ENCODE measurements around the gene CEP55. TPM values are rescaled to one million over a fixed set of nuclear protein-coding genes. Genes with fewer than 3 reads are reported as not detected.
"Not testable (repeated sequence)": the region's sequence is repeated elsewhere in the genome, so short reads cannot be mapped to it uniquely, and the experiment has no call there.

The CEP55 gene
- total RNA-seq, 4 donors from 2014 or later: 1.1 to 13.1 (median 4.3) TPM; not detected in 1

GRCh38 chr10:93465806-93466675, 30.4 kb upstream of the CEP55 start:
- WGBS, 2 donors (ENCODE audit: low coverage in 1 of 2): 24 to 33% methylated on average over 1 to 8 of the region's 8 CpGs
- H3K4me1 ChIP-seq: peaks cover 44 to 81% (median 52%) of the 10 kb centered on the region in 4 donors
- TF ChIP-seq POLR2AphosphoS5 (IDR thresholded peaks at IDR 0.05) (peak; percentile 55 to 69 (median 68)), POLR2A (IDR thresholded peaks at IDR 0.05) (peak; percentile 13), CTCF (IDR thresholded peaks at IDR 0.05) (no peak), EP300 (IDR thresholded peaks at IDR 0.05; ENCODE audit: low read depth) (no peak)
- peak overlapping the region; percentile 86 to 97 (median 94) for H3K27ac ChIP-seq
- no peak overlapping the region for H3K4me3 ChIP-seq
- intact Hi-C loops (cut with DNase I; ENCODE audit: low total_unique reads): no loop called here
- H3K27me3 ChIP-seq: no peaks in the 10 kb centered on the region
- no peaks in the 10 kb centered on the region for H3K9me3 ChIP-seq
- in situ Hi-C loops (cut with MboI; ENCODE audit: low pct_ligation_motif_present in 1 of 4, low pct_unique_long_range_greater_than_20kb in 1 of 4, low sequenced_read_pairs in 3 of 4): no loop called here
- no peaks in the 10 kb centered on the region for H3K36me3 ChIP-seq
- DNase-seq: peak; percentile 87

GRCh38 chr10:93467635-93468034, 28.8 kb upstream of the CEP55 start:
- peak overlapping the region; percentile 76 to 88 (median 83) for H3K27ac ChIP-seq

GRCh38 chr10:93468461-93469213, 27.8 kb upstream of the CEP55 start:
- Histone ChIP-seq H3K36me3 (no peaks in the 10 kb centered on the region), H3K27ac (peak overlapping the region; percentile 76 to 88 (median 83)), H3K4me3 (no peak overlapping the region), H3K27me3 (no peaks in the 10 kb centered on the region), H3K9me3 (no peaks in the 10 kb centered on the region), H3K4me1 (peaks cover 43 to 77% (median 53%) of the 10 kb centered on the region in 4 donors)
- intact Hi-C loops (cut with DNase I; ENCODE audit: low total_unique reads): no loop called here
- WGBS, 2 donors (ENCODE audit: low coverage in 1 of 2): 57 to 83% methylated on average over 1 to 10 of the region's 10 CpGs
- TF ChIP-seq POLR2AphosphoS5 (IDR thresholded peaks at IDR 0.05) (no peak), EP300 (IDR thresholded peaks at IDR 0.05; ENCODE audit: low read depth) (no peak), POLR2A (IDR thresholded peaks at IDR 0.05) (no peak), CTCF (IDR thresholded peaks at IDR 0.05) (no peak)
- in situ Hi-C loops (cut with MboI; ENCODE audit: low pct_ligation_motif_present in 1 of 4, low pct_unique_long_range_greater_than_20kb in 1 of 4, low sequenced_read_pairs in 3 of 4): no loop called here
- DNase-seq: no peak

More at GRCh38 chr10:93467635-93468034, 28.8 kb upstream of the CEP55 start:
- H3K36me3 ChIP-seq; in situ Hi-C loops (cut with MboI; ENCODE audit: low pct_ligation_motif_present in 1 of 4, low pct_unique_long_range_greater_than_20kb in 1 of 4, low sequenced_read_pairs in 3 of 4); intact Hi-C loops (cut with DNase I; ENCODE audit: low total_unique reads); H3K27me3 ChIP-seq; H3K9me3 ChIP-seq; DNase-seq; H3K4me3 ChIP-seq: not testable (repeated sequence)
- WGBS, 2 donors (ENCODE audit: low coverage in 1 of 2): 74 to 100% methylated on average over 1 to 4 of the region's 4 CpGs
- peaks cover 47 to 76% (median 55%) of the 10 kb centered on the region in 4 donors for H3K4me1 ChIP-seq

GRCh38 chr10:93469454-93469853, 27.0 kb upstream of the CEP55 start:
- H3K36me3 ChIP-seq: no peaks in the 10 kb centered on the region
- in situ Hi-C loops (cut with MboI; ENCODE audit: low pct_ligation_motif_present in 1 of 4, low pct_unique_long_range_greater_than_20kb in 1 of 4, low sequenced_read_pairs in 3 of 4): no loop called here
- H3K27me3 ChIP-seq: no peaks in the 10 kb centered on the region
- WGBS, 2 donors (ENCODE audit: low coverage in 1 of 2): 82% methylated on average over 3 of the region's 3 CpGs; no CpG with 5 or more reads in 1 of the 2 donors
- H3K9me3 ChIP-seq: no peaks in the 10 kb centered on the region
- TF ChIP-seq EP300 (IDR thresholded peaks at IDR 0.05; ENCODE audit: low read depth): no peak
- no peak for TF ChIP-seq CTCF (IDR thresholded peaks at IDR 0.05)
- no peak for TF ChIP-seq POLR2AphosphoS5 (IDR thresholded peaks at IDR 0.05)
- TF ChIP-seq POLR2A (IDR thresholded peaks at IDR 0.05): no peak
- intact Hi-C loops (cut with DNase I; ENCODE audit: low total_unique reads): no loop called here
- H3K27ac ChIP-seq: peak overlapping the region; percentile 76 to 88 (median 83)
- H3K4me3 ChIP-seq: no peak overlapping the region
- no peak for DNase-seq
- peaks cover 40 to 77% (median 49%) of the 10 kb centered on the region in 4 donors for H3K4me1 ChIP-seq

All from transverse colon (tissue), 4 donors.